ENCODE measurements around the gene TMEM50B. TPM values are rescaled to one million over a fixed set of nuclear protein-coding genes. Genes with fewer than 3 reads are reported as not detected.

The TMEM50B gene
- total RNA-seq, 1 donor from 2014 or later: 31.6 TPM

DNA sequence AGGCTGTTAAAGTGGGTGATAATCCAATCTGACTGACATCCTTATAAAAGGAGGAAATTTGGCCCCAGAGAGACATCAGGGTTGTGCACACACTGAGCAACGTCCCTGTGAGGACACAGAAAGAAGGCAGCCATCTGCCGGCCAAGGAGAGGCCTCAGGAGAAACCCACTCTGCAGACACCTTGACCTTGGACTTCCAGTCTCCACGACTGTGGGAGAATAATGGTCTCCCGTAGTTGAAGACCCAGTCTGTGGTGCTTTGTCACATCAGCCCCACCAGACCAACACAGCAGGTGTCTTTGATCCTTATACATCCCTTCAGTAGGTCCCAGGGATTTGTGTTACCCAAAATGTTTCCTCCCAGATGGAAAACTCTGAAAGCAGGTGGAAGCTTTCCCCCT lies 16.0 kb upstream of the TMEM50B start:
- no peak for FAIRE-seq
- no peaks in the 10 kb centered on the region for H3K27me3 ChIP-seq (ENCODE audit: control insufficient read depth, insufficient read depth, low read length)
- no peak for DNase-seq (ENCODE audit: low read depth)
- no peaks in the 10 kb centered on the region for H3K36me3 ChIP-seq (ENCODE audit: control insufficient read depth, insufficient read depth, low read length)
- no peak overlapping the region for H3K4me3 ChIP-seq (ENCODE audit: low read depth, low read length)
- TF ChIP-seq, protein P1, sequence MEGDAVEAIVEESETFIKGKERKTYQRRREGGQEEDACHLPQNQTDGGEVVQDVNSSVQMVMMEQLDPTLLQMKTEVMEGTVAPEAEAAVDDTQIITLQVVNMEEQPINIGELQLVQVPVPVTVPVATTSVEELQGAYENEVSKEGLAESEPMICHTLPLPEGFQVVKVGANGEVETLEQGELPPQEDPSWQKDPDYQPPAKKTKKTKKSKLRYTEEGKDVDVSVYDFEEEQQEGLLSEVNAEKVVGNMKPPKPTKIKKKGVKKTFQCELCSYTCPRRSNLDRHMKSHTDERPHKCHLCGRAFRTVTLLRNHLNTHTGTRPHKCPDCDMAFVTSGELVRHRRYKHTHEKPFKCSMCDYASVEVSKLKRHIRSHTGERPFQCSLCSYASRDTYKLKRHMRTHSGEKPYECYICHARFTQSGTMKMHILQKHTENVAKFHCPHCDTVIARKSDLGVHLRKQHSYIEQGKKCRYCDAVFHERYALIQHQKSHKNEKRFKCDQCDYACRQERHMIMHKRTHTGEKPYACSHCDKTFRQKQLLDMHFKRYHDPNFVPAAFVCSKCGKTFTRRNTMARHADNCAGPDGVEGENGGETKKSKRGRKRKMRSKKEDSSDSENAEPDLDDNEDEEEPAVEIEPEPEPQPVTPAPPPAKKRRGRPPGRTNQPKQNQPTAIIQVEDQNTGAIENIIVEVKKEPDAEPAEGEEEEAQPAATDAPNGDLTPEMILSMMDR (IDR thresholded peaks at IDR 0.05; ENCODE audit: insufficient read depth, low read length, severe bottlenecking): no peak

DNA sequence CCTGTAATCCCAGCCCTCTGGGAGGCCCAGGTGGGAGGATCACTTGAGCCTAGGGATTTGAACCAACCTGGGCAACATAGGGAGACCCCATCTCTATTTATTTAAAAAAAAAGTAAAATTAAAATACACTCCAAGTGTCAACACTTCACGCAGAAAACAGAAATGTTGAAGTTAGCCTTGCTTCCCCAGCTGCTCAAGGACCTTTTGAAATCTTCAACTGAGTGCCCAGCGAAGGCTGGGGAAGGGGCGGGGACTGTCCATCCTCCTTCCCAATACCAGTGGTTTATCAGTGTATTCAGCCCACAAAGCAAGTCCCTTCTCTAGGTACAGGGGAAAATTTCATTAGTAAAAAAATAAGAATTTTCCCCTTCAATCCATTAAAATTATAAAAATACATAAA lies 14.0 kb upstream of the TMEM50B start:
- Histone ChIP-seq H3K4me3 (ENCODE audit: low read depth, low read length) (no peak overlapping the region), H3K27me3 (ENCODE audit: control insufficient read depth, insufficient read depth, low read length) (no peaks in the 10 kb centered on the region)
- TF ChIP-seq, protein P1 (IDR thresholded peaks at IDR 0.05; ENCODE audit: insufficient read depth, low read length, severe bottlenecking): no peak

DNA sequence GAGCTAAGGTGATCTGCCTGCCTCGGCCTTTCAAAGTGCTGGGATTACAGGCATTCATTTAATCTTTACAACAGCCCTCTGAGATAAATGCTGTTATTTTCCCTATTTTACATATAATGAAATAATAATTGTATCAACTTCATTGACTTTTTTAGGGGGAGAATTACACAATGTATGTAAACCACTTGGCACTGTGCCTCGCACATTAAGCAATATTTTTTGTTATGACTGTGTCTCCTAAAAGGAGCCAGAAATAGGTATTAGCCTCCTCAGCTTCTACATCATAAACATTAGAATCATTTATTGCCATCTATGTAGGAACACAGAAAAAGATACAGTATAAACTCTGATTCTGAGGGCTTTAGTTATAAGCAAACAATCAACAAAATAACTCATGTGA lies 12.8 kb upstream of the TMEM50B start:
- FAIRE-seq (no peak), DNase-seq (ENCODE audit: low read depth) (peak; percentile 66)
- TF ChIP-seq, protein P1 (IDR thresholded peaks at IDR 0.05; ENCODE audit: insufficient read depth, low read length, severe bottlenecking): no peak
- H3K36me3 ChIP-seq (ENCODE audit: control insufficient read depth, insufficient read depth, low read length): no peaks in the 10 kb centered on the region
- no peak overlapping the region for H3K4me3 ChIP-seq (ENCODE audit: low read depth, low read length)
- H3K27me3 ChIP-seq (ENCODE audit: control insufficient read depth, insufficient read depth, low read length): no peaks in the 10 kb centered on the region

More for the DNA sequence above, 14.0 kb upstream of the TMEM50B start:
- H3K36me3 ChIP-seq (ENCODE audit: control insufficient read depth, insufficient read depth, low read length): no peaks in the 10 kb centered on the region
- no peak for FAIRE-seq
- DNase-seq (ENCODE audit: low read depth): no peak

DNA sequence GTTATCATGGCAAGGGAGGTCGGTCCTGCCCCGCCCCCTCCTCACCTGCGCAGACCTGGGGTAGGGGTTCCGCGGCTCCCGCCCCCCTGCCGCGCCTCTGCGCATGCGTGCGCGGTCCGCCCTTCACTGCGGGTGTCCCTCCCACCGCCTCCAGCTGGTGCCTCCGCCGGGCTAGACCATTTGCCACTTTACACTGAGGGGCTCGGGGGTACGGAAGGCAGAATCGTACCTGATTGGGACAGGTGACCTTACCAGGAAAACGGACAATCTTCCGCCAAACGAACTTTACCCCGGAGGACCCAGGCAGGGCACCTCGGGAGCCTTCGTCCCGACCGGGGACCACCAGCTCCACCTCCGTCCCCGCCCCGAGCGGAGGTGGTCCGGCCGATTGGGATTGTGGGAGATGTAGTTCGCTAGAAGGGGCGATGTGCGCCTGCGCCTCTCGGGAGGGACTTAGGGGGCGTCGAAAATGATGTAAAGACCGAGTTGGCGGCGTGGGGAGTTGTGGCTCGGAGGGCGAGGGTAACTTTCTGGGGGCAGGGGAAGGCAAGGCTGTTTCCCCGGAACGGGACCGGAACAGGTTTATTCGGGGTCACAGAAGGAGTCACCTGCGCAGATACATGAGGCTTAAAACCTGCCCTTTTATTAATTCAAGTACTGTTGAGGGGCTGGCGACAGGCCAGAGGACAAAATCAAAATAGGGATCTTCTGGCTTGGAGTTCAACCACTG lies 11.8 kb upstream of the TMEM50B start, which contains the start of gene DNAJC28:
Gene DNAJC28 (minus strand): TSS at position 344 of the 730 bp plus-strand sequence. CDS start 2,323 bp downstream, outside the sequence.
- TF ChIP-seq, protein P1 (IDR thresholded peaks at IDR 0.05; ENCODE audit: insufficient read depth, low read length, severe bottlenecking): no peak
- Histone ChIP-seq H3K4me3 (ENCODE audit: low read depth, low read length) (peak within 1 kb of the TSS; percentile 93), H3K27me3 (ENCODE audit: control insufficient read depth, insufficient read depth, low read length) (no peaks in the 10 kb centered on the region), H3K36me3 (ENCODE audit: control insufficient read depth, insufficient read depth, low read length) (no peaks in the 10 kb centered on the region)
- DNase-seq (ENCODE audit: low read depth): peak; percentile 77
- no peak for FAIRE-seq

DNA sequence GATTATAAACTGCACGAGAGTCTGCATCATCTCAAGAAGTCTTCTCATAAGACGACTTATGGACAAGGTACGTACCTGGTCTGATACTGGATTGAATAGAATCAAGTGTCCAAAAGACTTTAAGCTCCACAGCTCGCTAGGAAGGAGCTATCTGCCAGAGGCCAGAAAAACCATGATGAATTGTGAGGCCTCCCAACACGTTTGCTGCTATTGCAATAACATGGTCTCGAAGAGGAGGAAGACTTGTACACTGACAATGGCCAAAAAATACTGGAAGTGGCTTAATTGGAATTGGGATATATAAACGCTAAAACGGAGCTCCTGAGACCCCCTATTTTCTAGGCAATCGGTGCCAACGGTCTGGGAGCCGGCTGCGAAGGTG lies 11.2 kb upstream of the TMEM50B start:
- peak overlapping the region; percentile 93 for H3K4me3 ChIP-seq (ENCODE audit: low read depth, low read length)
- no peak for FAIRE-seq
- H3K27me3 ChIP-seq (ENCODE audit: control insufficient read depth, insufficient read depth, low read length): no peaks in the 10 kb centered on the region
- H3K36me3 ChIP-seq (ENCODE audit: control insufficient read depth, insufficient read depth, low read length): no peaks in the 10 kb centered on the region
- TF ChIP-seq, protein P1 (IDR thresholded peaks at IDR 0.05; ENCODE audit: insufficient read depth, low read length, severe bottlenecking): no peak
- DNase-seq (ENCODE audit: low read depth): no peak

DNA sequence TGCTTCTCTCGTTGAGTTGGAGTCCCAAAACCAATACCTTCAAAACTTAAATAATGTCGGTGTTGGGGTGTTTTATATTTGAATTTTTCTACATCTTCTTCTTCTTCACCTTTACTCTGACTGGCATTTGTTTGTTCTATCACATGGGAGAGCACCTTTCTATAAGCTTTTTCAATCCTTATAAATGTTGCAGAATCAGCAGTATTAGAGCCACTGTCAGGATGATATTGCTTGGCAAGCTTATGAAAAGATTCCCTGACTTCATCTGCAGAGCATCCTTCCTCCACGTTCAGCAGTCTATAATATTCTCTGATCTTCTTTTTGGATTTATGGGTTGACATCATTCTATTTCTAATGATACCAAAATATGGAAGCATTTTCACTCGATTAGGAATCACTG lies 9.2 kb upstream of the TMEM50B start:
- H3K36me3 ChIP-seq (ENCODE audit: control insufficient read depth, insufficient read depth, low read length): no peaks in the 10 kb centered on the region
- H3K4me3 ChIP-seq (ENCODE audit: low read depth, low read length): no peak overlapping the region
- TF ChIP-seq, protein P1 (IDR thresholded peaks at IDR 0.05; ENCODE audit: insufficient read depth, low read length, severe bottlenecking): no peak
- no peaks in the 10 kb centered on the region for H3K27me3 ChIP-seq (ENCODE audit: control insufficient read depth, insufficient read depth, low read length)
- DNase-seq (ENCODE audit: low read depth) (no peak), FAIRE-seq (no peak)

All from bronchial epithelial cell (primary cell).